HG02571 (cell line): ENCODE measurements around the gene TMEM170B.

ENCODE experiments used
- ATAC-seq: cut with Tn5 transposase; IDR thresholded peaks from one replicate; pipeline ENCODE4 v1.9.1; 2021; ENCODE audit warnings: mild to moderate bottlenecking, moderate library complexity; ENCODE audit not compliant: unreplicated experiment

TMEM170B gene

GRCh38 chr6:11537229-11538051 is at the start of gene TMEM170B:
Gene TMEM170B (plus strand): TSS chr6:11537749. CDS start chr6:11538278, 529 bp downstream.
- ATAC-seq: peak; percentile 98

- no peak for ATAC-seq
Observed at GRCh38 chr6:11490996-11491395, 46.6 kb upstream of the TMEM170B start.

- ATAC-seq: no peak
Observed at GRCh38 chr6:11491596-11492463, 45.7 kb upstream of the TMEM170B start.

- no peak for ATAC-seq
Observed at GRCh38 chr6:11492464-11493290, 44.9 kb upstream of the TMEM170B start.

- ATAC-seq: no peak
Observed at GRCh38 chr6:11493974-11494373, 43.6 kb upstream of the TMEM170B start.

- no peak for ATAC-seq
Observed at GRCh38 chr6:11494786-11495564, 42.6 kb upstream of the TMEM170B start.

GRCh38 chr6:11495565-11496145 is 41.9 kb upstream of the TMEM170B start:
- no peak for ATAC-seq

- ATAC-seq: peak; percentile 60
Observed at GRCh38 chr6:11496152-11497060, 41.1 kb upstream of the TMEM170B start.

GRCh38 chr6:11497107-11497506 is 40.4 kb upstream of the TMEM170B start:
- ATAC-seq: no peak

- ATAC-seq: no peak
Observed at GRCh38 chr6:11497881-11498280, 39.7 kb upstream of the TMEM170B start.

GRCh38 chr6:11500008-11500407 is 37.5 kb upstream of the TMEM170B start:
- ATAC-seq: no peak

GRCh38 chr6:11509471-11509870 is 28.1 kb upstream of the TMEM170B start:
- no peak for ATAC-seq

GRCh38 chr6:11514672-11515071 is 22.9 kb upstream of the TMEM170B start:
- peak; percentile 88 for ATAC-seq

GRCh38 chr6:11515763-11516162 is 21.8 kb upstream of the TMEM170B start:
- no peak for ATAC-seq

GRCh38 chr6:11522812-11523605 is 14.5 kb upstream of the TMEM170B start:
- ATAC-seq: no peak

GRCh38 chr6:11525468-11526155 is 11.9 kb upstream of the TMEM170B start:
- no peak for ATAC-seq

- ATAC-seq: no peak
Observed at GRCh38 chr6:11526156-11526505, 11.4 kb upstream of the TMEM170B start.
